Muscle layer of duodenum (tissue), 2 donors: ENCODE results near the gene RAD23A.

ENCODE experiments used
- H3K27ac ChIP-seq: one replicate; pipeline ENCODE4 v1.7.0; 2013; ENCODE audit warnings: mild to moderate bottlenecking, low read length
- H3K27me3 ChIP-seq: one replicate; pipeline ENCODE4 v1.7.0; 2013; ENCODE audit warnings: low read depth, mild to moderate bottlenecking, control low read depth, low read length
- H3K36me3 ChIP-seq, 2 donors: one replicate each; pipeline ENCODE4 v1.7.0; 2013; ENCODE audit warnings: low read length in 2 of 2, control low read depth in 1 of 2, mild to moderate bottlenecking in 1 of 2; ENCODE audit not compliant: insufficient read depth in 2 of 2, control insufficient read depth in 1 of 2
- H3K4me1 ChIP-seq, 2 donors: one replicate each; pipeline ENCODE4 v1.7.0; 2013; ENCODE audit warnings: low read length in 2 of 2, mild to moderate bottlenecking in 2 of 2, control low read depth in 1 of 2, moderate library complexity in 1 of 2; ENCODE audit not compliant: insufficient read depth in 2 of 2, control insufficient read depth in 1 of 2
- H3K4me3 ChIP-seq, 2 donors: one replicate each; pipeline ENCODE4 v1.7.0; 2013; ENCODE audit warnings: low read length in 2 of 2, low read depth in 1 of 2, mild to moderate bottlenecking in 1 of 2
- H3K9me3 ChIP-seq, 2 donors: one replicate each; pipeline ENCODE4 v1.7.0; 2013; ENCODE audit warnings: low read length in 2 of 2, control low read depth in 1 of 2, mild to moderate bottlenecking in 1 of 2; ENCODE audit not compliant: control insufficient read depth in 1 of 2
- donor health status: healthy.

Gene RAD23A

DNA sequence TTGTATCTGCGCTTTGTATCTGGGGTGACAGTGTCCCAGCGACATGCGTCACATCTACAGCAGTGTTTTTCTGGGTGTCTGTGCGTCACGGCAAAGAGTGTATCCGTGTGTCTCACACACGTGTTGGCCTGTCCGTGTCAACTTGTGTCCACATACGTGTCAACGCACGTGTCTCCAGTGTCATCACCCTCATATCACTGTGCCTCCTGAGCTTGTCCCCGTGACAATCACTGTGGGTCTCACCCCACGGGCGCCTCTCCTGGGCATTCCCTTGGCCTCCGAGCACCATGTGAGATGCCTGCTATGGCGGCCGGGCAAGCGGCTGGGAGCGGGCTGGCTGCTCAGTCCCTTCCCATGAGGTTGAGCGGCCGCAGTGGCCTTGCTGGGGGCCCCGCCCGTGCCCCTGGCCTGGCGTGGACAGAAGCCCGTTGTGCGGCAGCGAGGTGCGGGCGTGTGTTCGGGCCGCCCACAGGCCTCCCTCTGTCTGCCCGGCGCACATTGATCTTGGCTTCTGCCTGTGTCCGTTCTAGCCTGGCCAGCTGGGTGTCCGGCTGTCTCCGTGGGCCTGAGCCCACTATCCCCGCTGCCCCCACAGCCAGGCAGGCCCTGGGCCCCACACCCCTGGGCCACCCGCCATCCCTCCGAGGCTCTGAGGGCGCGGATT, 56.0 kb downstream of the RAD23A start:
- peak overlapping the region; percentile 75 for H3K27ac ChIP-seq

DNA sequence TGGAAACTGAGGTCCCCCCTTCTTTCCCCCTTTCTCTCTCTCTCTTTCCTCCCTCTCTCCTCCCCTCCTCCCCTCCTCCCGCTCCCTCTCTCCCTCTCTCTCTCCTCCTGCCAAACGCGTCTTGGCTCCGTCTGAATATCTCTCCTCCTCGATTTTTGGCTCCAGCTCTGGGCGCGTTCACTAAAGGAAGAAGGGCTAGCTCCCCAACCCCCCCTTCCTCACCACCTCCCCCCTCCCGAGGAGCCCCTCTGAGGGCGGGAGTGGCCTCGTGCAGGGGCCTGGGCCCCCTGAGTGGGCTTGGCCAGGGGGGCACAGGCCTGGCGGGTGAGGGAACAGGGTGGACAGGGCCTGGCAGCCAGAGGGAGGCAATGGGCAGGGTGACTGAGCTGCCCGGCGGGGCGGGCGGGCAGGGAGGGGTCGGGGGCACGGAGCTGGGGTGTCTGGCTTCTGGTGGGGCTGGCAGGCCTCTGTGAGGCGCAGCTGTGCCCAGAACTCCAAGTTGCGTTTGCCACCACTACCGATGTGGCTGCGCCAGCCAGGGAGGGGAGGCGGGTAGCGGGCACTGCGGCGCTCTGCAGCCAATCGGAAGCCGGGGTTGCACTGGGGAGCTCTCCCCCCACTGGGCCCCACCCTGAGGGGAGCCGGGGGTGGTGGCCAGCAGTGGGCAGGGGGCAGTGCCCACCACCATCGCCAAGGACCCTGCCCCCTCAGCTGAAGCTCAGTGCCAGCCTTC, 56.7 kb downstream of the RAD23A start:
- Histone ChIP-seq H3K9me3 (no peaks in the 10 kb centered on the region), H3K27me3 (no peaks in the 10 kb centered on the region), H3K4me1 (peaks cover 8 to 62% of the 10 kb centered on the region in 2 donors), H3K36me3 (peaks cover 0 to 4% of the 10 kb centered on the region in 2 donors), H3K4me3 (peak overlapping the region in 1 of 2 donors; percentile 46), H3K27ac (peak overlapping the region; percentile 75)

More for the DNA sequence above, 56.0 kb downstream of the RAD23A start:
- Histone ChIP-seq H3K4me1 (peaks cover 8 to 61% of the 10 kb centered on the region in 2 donors), H3K4me3 (peak overlapping the region in 1 of 2 donors; percentile 46), H3K9me3 (no peaks in the 10 kb centered on the region), H3K27me3 (no peaks in the 10 kb centered on the region), H3K36me3 (peaks cover 0 to 4% of the 10 kb centered on the region in 2 donors)

DNA sequence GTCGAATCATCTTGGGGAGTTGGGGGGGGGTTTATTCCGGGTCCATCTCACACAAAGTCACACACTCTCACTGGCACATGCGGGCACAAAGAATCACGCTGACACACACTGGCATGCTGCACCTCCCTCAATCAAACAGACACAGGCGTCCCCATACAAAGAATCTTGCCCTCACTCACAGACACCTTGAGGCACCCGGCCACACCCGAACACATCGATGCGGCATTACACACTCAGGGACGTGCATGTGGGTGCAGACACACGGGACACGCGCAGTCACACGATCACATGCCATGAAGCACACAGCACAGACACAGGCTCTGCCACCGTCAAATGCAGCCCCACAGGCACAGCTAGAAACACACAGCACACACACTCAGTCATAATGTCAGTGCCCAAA, 57.4 kb downstream of the RAD23A start:
- Histone ChIP-seq H3K4me3 (no peak overlapping the region), H3K9me3 (no peaks in the 10 kb centered on the region), H3K27ac (no peak overlapping the region), H3K27me3 (no peaks in the 10 kb centered on the region), H3K4me1 (peaks cover 12 to 61% of the 10 kb centered on the region in 2 donors), H3K36me3 (peaks cover 0 to 4% of the 10 kb centered on the region in 2 donors)
